NOMO-1 treated with DMSO at 0.1 percent for 48 hours (cell line): ENCODE data around the gene TSPY3.
"Not testable (repeated sequence)": the region's sequence is repeated elsewhere in the genome, so short reads cannot be mapped to it uniquely, and the experiment has no call there.

ENCODE experiments used
- DNase-seq: peaks from one replicate; lab custom pipeline; 2025; ENCODE audit not compliant: unreplicated experiment; lab: John Stamatoyannopoulos, UW

The TSPY3 gene

GRCh38 chrY:9398121-9398520, at the start of gene TSPY3:
Gene TSPY3 (plus strand): TSS chrY:9398421. CDS start chrY:9398467, 46 bp downstream.
- DNase-seq: not testable (repeated sequence)

- DNase-seq: not testable (repeated sequence)
Measured at GRCh38 chrY:9357497-9357896, 40.7 kb upstream of the TSPY3 start, which contains the start of gene TSPY8. Gene TSPY8 (plus strand): TSS chrY:9357797. CDS start chrY:9357843, 46 bp downstream.

GRCh38 chrY:9396527-9396926, 1.7 kb upstream of the TSPY3 start:
- not testable (repeated sequence) for DNase-seq
